ENCODE measurements around the gene POLR3A.
"Not testable (repeated sequence)": the region's sequence is repeated elsewhere in the genome, so short reads cannot be mapped to it uniquely, and the experiment has no call there.

The POLR3A gene

GRCh38 chr10:78019264-78019663, 10.1 kb downstream of the POLR3A start:
- no peak for DNase-seq (ENCODE audit: low spot score)

- DNase-seq (ENCODE audit: low spot score): no peak
Observed at GRCh38 chr10:78017856-78018255, 11.5 kb downstream of the POLR3A start.

- DNase-seq (ENCODE audit: low spot score): no peak
Observed at GRCh38 chr10:78015546-78015945, 13.8 kb downstream of the POLR3A start.

GRCh38 chr10:78013564-78013963, 15.8 kb downstream of the POLR3A start:
- DNase-seq (ENCODE audit: low spot score): no peak

GRCh38 chr10:78011065-78011464, 18.2 kb downstream of the POLR3A start:
- DNase-seq (ENCODE audit: low spot score): no peak

- no peak for DNase-seq (ENCODE audit: low spot score)
Observed at GRCh38 chr10:78010278-78010677, 19.0 kb downstream of the POLR3A start.

- no peak for DNase-seq (ENCODE audit: low spot score)
Observed at GRCh38 chr10:78009662-78010061, 19.7 kb downstream of the POLR3A start.

GRCh38 chr10:78007172-78007571, 22.1 kb downstream of the POLR3A start:
- no peak for DNase-seq (ENCODE audit: low spot score)

GRCh38 chr10:78004215-78005026, 24.9 kb downstream of the POLR3A start:
- no peak for DNase-seq (ENCODE audit: low spot score)

- no peak for DNase-seq (ENCODE audit: low spot score)
Observed at GRCh38 chr10:78002541-78003288, 26.6 kb downstream of the POLR3A start.

- DNase-seq (ENCODE audit: low spot score): no peak
Observed at GRCh38 chr10:78000956-78001472, 28.3 kb downstream of the POLR3A start.

GRCh38 chr10:78000206-78000605, 29.1 kb downstream of the POLR3A start:
- no peak for DNase-seq (ENCODE audit: low spot score)

- not testable (repeated sequence) for DNase-seq (ENCODE audit: low spot score)
Observed at GRCh38 chr10:77998780-77999179, 30.5 kb downstream of the POLR3A start.

GRCh38 chr10:77993620-77994019, 35.7 kb downstream of the POLR3A start:
- no peak for DNase-seq (ENCODE audit: low spot score)

GRCh38 chr10:77989081-77989724, 40.1 kb downstream of the POLR3A start:
- DNase-seq (ENCODE audit: low spot score): no peak

- no peak for DNase-seq (ENCODE audit: low spot score)
Observed at GRCh38 chr10:77987671-77988255, 41.6 kb downstream of the POLR3A start.

GRCh38 chr10:77984986-77985385, 44.3 kb downstream of the POLR3A start:
- no peak for DNase-seq (ENCODE audit: low spot score)

- no peak for DNase-seq (ENCODE audit: low spot score)
Observed at GRCh38 chr10:77983384-77984341, 45.7 kb downstream of the POLR3A start.

GRCh38 chr10:77981281-77981680, 48.0 kb downstream of the POLR3A start:
- no peak for DNase-seq (ENCODE audit: low spot score)

GRCh38 chr10:77979221-77979620, 50.1 kb downstream of the POLR3A start:
- no peak for DNase-seq (ENCODE audit: low spot score)

- no peak for DNase-seq (ENCODE audit: low spot score)
Observed at GRCh38 chr10:77978360-77978759, 51.0 kb downstream of the POLR3A start.

Data from LoVo (cell line).